SK-N-SH (cell line): ENCODE data around the gene TVP23C.
"Not testable (repeated sequence)": the region's sequence is repeated elsewhere in the genome, so short reads cannot be mapped to it uniquely, and the experiment has no call there.

Experiments used
- FOSL2 ChIP-seq: IDR thresholded peaks from 2 replicates; pipeline ENCODE4 v1.4.0; 2012; ENCODE audit warnings: low read depth, mild to moderate bottlenecking, moderate library complexity, borderline replicate concordance
- FOXJ3 ChIP-seq: sonication (generic); formaldehyde crosslinking; IDR thresholded peaks from 2 replicates; pipeline ENCODE4 v1.5.1; 2020; ENCODE audit warnings: mild to moderate bottlenecking, missing genetic modification reagents
- FOXM1 ChIP-seq: IDR thresholded peaks from 2 replicates; pipeline ENCODE4 v1.4.0; 2012; ENCODE audit warnings: low read depth, mild to moderate bottlenecking
- GABPA ChIP-seq: IDR thresholded peaks from 2 replicates; pipeline ENCODE4 v1.4.0; 2012; ENCODE audit warnings: low read depth, mild to moderate bottlenecking
- GATA2 ChIP-seq: sonication (generic); formaldehyde crosslinking; IDR thresholded peaks from 2 replicates; pipeline ENCODE4 v1.5.0; 2020; ENCODE audit warnings: mild to moderate bottlenecking, missing genetic modification reagents
- POLR2AphosphoS5 ChIP-seq: IDR thresholded peaks from 2 replicates; pipeline ENCODE4 v1.6.1; 2012; ENCODE audit warnings: low read depth, low read length
- SMC3 ChIP-seq: IDR thresholded peaks from 2 replicates; pipeline ENCODE4 v1.6.1; 2012; ENCODE audit warnings: low read depth, low read length, improper control_type of control experiment
- TCF12 ChIP-seq: IDR thresholded peaks from 2 replicates; pipeline ENCODE4 v1.4.0; 2012
- YY1 ChIP-seq: IDR thresholded peaks from 2 replicates; pipeline ENCODE4 v1.4.0; 2012; ENCODE audit warnings: low read depth, mild to moderate bottlenecking
- TF ChIP-seq, protein P1 (sequence below): fragments of 200-600 bp; sonication (generic); IDR thresholded peaks from 2 replicates; pipeline ENCODE4 v1.6.1; 2017; ENCODE audit warnings: antibody characterized with exemption, mild to moderate bottlenecking, moderate library complexity
- TF ChIP-seq, protein P2 (sequence below): IDR thresholded peaks from 2 replicates; pipeline ENCODE4 v1.4.0; 2012; ENCODE audit warnings: low read depth

DNA sequence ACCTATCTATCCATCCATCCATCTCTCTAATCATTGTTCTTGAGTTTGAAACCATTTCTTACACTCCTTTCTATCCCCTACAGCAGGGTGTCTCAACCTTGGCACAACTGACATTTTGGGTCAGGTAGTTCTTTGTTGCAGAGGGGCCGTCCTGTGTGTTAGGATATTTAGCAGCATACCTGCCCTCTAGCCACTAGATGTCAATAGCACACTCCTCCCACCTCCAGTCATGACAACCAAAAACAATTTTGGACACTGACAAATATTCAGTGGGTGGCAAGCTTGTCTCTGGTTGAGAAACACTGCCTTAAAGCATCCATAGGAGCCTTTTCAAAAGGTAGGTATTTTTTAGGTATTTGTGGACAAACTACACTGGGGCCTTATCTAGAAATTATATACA is 10.4 kb downstream of the TVP23C start:
- TF ChIP-seq FOXJ3 (CRISPR knock-in tag); POLR2AphosphoS5; FOXM1; GATA2 (CRISPR knock-in tag); GABPA; FOSL2; YY1; TCF12; SMC3: not testable (repeated sequence)
- TF ChIP-seq, protein P1, sequence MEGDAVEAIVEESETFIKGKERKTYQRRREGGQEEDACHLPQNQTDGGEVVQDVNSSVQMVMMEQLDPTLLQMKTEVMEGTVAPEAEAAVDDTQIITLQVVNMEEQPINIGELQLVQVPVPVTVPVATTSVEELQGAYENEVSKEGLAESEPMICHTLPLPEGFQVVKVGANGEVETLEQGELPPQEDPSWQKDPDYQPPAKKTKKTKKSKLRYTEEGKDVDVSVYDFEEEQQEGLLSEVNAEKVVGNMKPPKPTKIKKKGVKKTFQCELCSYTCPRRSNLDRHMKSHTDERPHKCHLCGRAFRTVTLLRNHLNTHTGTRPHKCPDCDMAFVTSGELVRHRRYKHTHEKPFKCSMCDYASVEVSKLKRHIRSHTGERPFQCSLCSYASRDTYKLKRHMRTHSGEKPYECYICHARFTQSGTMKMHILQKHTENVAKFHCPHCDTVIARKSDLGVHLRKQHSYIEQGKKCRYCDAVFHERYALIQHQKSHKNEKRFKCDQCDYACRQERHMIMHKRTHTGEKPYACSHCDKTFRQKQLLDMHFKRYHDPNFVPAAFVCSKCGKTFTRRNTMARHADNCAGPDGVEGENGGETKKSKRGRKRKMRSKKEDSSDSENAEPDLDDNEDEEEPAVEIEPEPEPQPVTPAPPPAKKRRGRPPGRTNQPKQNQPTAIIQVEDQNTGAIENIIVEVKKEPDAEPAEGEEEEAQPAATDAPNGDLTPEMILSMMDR = not testable (repeated sequence)
- TF ChIP-seq, protein P2, sequence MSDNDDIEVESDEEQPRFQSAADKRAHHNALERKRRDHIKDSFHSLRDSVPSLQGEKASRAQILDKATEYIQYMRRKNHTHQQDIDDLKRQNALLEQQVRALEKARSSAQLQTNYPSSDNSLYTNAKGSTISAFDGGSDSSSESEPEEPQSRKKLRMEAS = not testable (repeated sequence)
